Measurements from ENCODE around the gene IRF2.

IRF2 gene

GRCh38 chr4:184461711-184462441 lies 12.5 kb downstream of the IRF2 start:
- DNase-seq (ENCODE audit: low read depth, low spot score) = no peak
- TF ChIP-seq, protein P1, sequence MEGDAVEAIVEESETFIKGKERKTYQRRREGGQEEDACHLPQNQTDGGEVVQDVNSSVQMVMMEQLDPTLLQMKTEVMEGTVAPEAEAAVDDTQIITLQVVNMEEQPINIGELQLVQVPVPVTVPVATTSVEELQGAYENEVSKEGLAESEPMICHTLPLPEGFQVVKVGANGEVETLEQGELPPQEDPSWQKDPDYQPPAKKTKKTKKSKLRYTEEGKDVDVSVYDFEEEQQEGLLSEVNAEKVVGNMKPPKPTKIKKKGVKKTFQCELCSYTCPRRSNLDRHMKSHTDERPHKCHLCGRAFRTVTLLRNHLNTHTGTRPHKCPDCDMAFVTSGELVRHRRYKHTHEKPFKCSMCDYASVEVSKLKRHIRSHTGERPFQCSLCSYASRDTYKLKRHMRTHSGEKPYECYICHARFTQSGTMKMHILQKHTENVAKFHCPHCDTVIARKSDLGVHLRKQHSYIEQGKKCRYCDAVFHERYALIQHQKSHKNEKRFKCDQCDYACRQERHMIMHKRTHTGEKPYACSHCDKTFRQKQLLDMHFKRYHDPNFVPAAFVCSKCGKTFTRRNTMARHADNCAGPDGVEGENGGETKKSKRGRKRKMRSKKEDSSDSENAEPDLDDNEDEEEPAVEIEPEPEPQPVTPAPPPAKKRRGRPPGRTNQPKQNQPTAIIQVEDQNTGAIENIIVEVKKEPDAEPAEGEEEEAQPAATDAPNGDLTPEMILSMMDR (IDR thresholded peaks at IDR 0.05; ENCODE audit: low read depth, low read length) = no peak
- in situ Hi-C loops (cut with HindIII; ENCODE audit: low sequenced_read_pairs) = no loop called here
- H3K4me3 ChIP-seq (ENCODE audit: low read depth, low read length) = no peak overlapping the region

DNA sequence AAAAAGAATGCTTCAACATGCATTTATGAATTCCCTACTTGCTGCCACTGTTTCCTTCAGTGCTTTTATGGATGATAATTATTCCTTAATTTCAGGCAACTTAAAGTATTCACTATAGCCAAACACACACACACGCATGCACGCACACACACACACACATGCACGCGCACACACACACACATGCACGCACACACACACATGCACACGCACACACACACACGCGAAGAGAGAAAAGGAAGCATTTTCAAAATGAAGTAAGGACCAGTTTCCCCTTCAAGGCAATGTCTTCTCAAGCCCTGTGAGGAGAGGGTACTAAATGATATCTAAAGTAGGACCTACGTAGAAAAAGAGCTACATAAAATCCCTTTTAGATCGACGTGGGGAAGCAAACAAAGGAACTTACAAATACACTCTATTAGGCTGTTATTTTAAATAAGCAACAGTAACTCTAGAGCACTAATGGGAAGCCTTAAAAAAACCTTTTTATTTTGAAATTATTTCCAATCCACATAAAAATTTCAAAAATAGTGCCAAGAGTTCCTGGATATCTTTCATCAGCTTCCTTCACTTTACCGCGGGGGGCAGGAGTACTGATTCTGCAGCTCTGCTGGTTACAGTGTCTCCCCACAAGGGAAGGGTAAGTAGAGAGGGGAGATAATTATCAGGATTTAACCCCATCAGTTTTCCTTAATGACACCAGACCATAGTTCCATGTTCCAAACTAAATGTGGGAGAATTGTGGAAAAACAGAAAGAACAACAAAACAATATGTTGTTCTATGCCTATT lies 13.7 kb downstream of the IRF2 start:
- TF ChIP-seq, protein P1 (IDR thresholded peaks at IDR 0.05; ENCODE audit: low read depth, low read length) = no peak
- no peak overlapping the region for H3K4me3 ChIP-seq (ENCODE audit: low read depth, low read length)
- in situ Hi-C loops (cut with HindIII; ENCODE audit: low sequenced_read_pairs) = no loop called here
- DNase-seq (ENCODE audit: low read depth, low spot score) = no peak

DNA sequence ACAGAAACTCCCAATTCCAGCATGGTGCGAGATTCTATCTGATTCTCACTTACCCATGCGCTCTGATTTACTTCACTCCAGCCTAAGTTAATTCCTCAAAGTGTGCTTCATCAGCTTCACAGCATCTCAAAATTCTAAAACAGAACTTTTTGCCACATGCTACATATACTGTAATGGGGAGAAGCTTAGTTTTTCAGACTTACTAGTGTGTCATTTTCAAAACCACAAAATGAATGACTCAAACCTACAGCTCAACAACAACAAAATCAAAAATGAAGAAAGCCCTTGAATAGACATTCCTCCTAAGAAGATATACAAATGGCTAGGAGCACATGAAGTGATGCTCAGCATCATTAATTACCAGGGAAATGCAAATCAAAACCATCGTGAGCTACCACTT lies 14.9 kb downstream of the IRF2 start:
- TF ChIP-seq, protein P1 (IDR thresholded peaks at IDR 0.05; ENCODE audit: low read depth, low read length) = no peak
- H3K4me3 ChIP-seq (ENCODE audit: low read depth, low read length) = no peak overlapping the region
- DNase-seq (ENCODE audit: low read depth, low spot score) = peak; percentile 44
- in situ Hi-C loops (cut with HindIII; ENCODE audit: low sequenced_read_pairs) = no loop called here

DNA sequence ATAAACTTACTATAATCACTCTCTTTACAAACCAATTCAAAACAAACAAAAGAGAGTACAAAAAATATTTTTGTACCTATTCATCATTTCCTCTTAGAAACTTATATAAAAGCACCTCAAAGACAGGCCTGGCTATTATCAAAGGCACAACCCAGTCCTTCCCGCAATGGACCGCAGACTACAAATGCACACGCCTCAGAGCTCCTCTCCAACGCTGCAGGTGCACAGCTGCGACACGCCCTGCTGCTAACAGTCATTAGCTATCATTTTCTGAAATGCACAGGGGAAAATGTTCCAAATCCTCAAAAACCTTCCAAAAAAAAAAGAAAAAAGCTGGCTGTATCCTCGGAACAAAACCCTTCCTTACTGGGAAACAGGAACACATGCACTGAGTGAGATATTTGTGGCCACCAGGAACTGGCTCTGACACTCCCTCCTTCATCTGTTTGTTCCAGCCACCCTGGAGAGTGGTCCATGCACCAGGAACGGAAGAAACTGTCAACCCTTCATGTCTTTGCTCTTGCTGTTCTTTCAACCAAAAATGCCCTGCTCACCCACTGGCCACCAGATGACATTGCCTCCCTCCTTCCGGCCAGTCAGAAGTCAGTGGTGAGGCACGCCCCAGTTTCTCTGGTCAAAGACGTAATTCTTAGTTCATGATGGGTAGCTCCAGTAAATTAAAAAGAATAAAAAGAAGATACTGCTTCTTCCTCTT lies 16.7 kb downstream of the IRF2 start:
- H3K4me3 ChIP-seq (ENCODE audit: low read depth, low read length) = no peak overlapping the region
- TF ChIP-seq, protein P1 (IDR thresholded peaks at IDR 0.05; ENCODE audit: low read depth, low read length) = no peak
- DNase-seq (ENCODE audit: low read depth, low spot score) = no peak
- in situ Hi-C loops (cut with HindIII; ENCODE audit: low sequenced_read_pairs) = no loop called here

DNA sequence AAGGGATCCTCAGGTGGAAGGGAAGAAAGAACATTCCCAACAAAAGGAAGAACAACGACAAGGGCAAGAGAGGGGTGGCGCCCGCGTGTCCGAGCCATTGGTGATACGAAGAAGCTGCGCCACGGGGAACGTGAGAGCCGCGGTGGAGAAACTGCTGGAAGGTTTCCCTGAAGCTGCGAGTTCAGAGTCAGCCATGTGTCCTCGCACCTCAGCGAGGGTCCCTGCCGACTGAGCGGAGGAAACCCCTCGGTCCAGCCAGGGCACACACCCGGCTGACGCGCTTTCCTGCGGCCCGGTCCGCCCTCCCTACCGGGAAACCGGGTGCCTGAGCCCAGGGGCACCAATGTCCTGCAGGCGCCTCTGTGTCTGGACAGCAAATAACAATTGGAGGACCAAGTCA lies 18.0 kb downstream of the IRF2 start:
- in situ Hi-C loops (cut with HindIII; ENCODE audit: low sequenced_read_pairs) = no loop called here
- no peak for DNase-seq (ENCODE audit: low read depth, low spot score)
- H3K4me3 ChIP-seq (ENCODE audit: low read depth, low read length) = no peak overlapping the region
- TF ChIP-seq, protein P1 (IDR thresholded peaks at IDR 0.05; ENCODE audit: low read depth, low read length) = no peak

GRCh38 chr4:184455299-184455698 lies 19.1 kb downstream of the IRF2 start:
- DNase-seq (ENCODE audit: low read depth, low spot score) = no peak
- in situ Hi-C loops (cut with HindIII; ENCODE audit: low sequenced_read_pairs) = no loop called here
- H3K4me3 ChIP-seq (ENCODE audit: low read depth, low read length) = no peak overlapping the region
- TF ChIP-seq, protein P1 (IDR thresholded peaks at IDR 0.05; ENCODE audit: low read depth, low read length) = no peak
